HepG2 (cell line): Measurements from ENCODE around the gene EZH1. TPM values are rescaled to one million over a fixed set of nuclear protein-coding genes. Genes with fewer than 3 reads are reported as not detected.

Source experiments
- CAMTA2 ChIP-seq: sonication (generic); formaldehyde crosslinking; IDR thresholded peaks from 2 replicates; pipeline ENCODE4 v1.4.0; 2020; ENCODE audit warnings: mild to moderate bottlenecking, missing genetic modification reagents, borderline replicate concordance
- DNMT1 ChIP-seq: sonication (generic); formaldehyde crosslinking; IDR thresholded peaks from 2 replicates; pipeline ENCODE4 v1.5.1; 2020; ENCODE audit warnings: mild to moderate bottlenecking, missing genetic modification reagents
- FLYWCH1 ChIP-seq: sonication (generic); formaldehyde crosslinking; IDR thresholded peaks from 2 replicates; pipeline ENCODE4 v1.8.1; 2023; ENCODE audit warnings: mild to moderate bottlenecking, missing genetic modification reagents
- GFI1 ChIP-seq: sonication (generic); formaldehyde crosslinking; IDR thresholded peaks from 2 replicates; pipeline ENCODE4 v1.5.0; 2020; ENCODE audit warnings: missing genetic modification reagents, mild to moderate bottlenecking, borderline replicate concordance
- SMAD9 ChIP-seq: sonication (generic); formaldehyde crosslinking; IDR thresholded peaks from 2 replicates; pipeline ENCODE4 v1.5.1; 2020; ENCODE audit warnings: mild to moderate bottlenecking, missing genetic modification reagents
- ZBTB3 ChIP-seq: sonication (generic); formaldehyde crosslinking; IDR thresholded peaks from 2 replicates; pipeline ENCODE4 v1.4.0; 2020; ENCODE audit warnings: low read depth, mild to moderate bottlenecking, moderate library complexity, missing genetic modification reagents, borderline replicate concordance
- ZBTB38 ChIP-seq: sonication (generic); formaldehyde crosslinking; IDR thresholded peaks from 2 replicates; pipeline ENCODE4 v1.5.1; 2020; ENCODE audit warnings: mild to moderate bottlenecking, missing genetic modification reagents
- ZNF451 ChIP-seq: sonication (generic); formaldehyde crosslinking; IDR thresholded peaks from 2 replicates; pipeline ENCODE4 v1.5.0; 2020; ENCODE audit warnings: mild to moderate bottlenecking, missing genetic modification reagents
- ZNF563 ChIP-seq: sonication (generic); formaldehyde crosslinking; IDR thresholded peaks from 2 replicates; pipeline ENCODE4 v1.8.0; 2022; ENCODE audit warnings: mild to moderate bottlenecking, moderate library complexity, missing genetic modification reagents
- ZNF713 ChIP-seq: sonication (generic); formaldehyde crosslinking; IDR thresholded peaks from 2 replicates; pipeline ENCODE4 v1.4.0; 2020; ENCODE audit warnings: mild to moderate bottlenecking, missing genetic modification reagents
- ZNF749 ChIP-seq: sonication (generic); formaldehyde crosslinking; IDR thresholded peaks from 2 replicates; pipeline ENCODE4 v1.8.0; 2022; ENCODE audit warnings: mild to moderate bottlenecking, missing genetic modification reagents, moderate library complexity, borderline replicate concordance
- polyA plus RNA-seq, 8 experiments: library from polyadenylated mRNA; depleted of rRNA in 3 of 8; stranded (reverse) in 7 of 8; unstranded in 1 of 8; fragments of >200 nt; fragmentation: Illumina TruSeq in 4 of 8; extraction: Trizol in 4 of 8; gene quantifications; 2 replicates each; pipeline versions ENCODE4 v1.2.1 to v1.2.3, GENCODE V29; 2011 to 2016; ENCODE audit warnings: low read depth in 4 of 8, missing spikeins in 1 of 8, mixed read lengths in 1 of 8; ENCODE audit not compliant: insufficient read depth in 1 of 8
- total RNA-seq, 5 experiments: library from RNA; depleted of rRNA; stranded (reverse); fragments of >200 nt; fragmentation: Illumina TruSeq; extraction: Trizol; gene quantifications; 2 replicates each; pipeline ENCODE4 v1.2.3, GENCODE V29; 2016; ENCODE audit warnings: low read depth in 1 of 5
- TF ChIP-seq, protein P1 (sequence below): sonication (generic); formaldehyde crosslinking; IDR thresholded peaks from 2 replicates; pipeline ENCODE4 v1.8.0; 2022; ENCODE audit warnings: mild to moderate bottlenecking, missing genetic modification reagents, borderline replicate concordance
- TF ChIP-seq, protein P2 (sequence below): sonication (generic); formaldehyde crosslinking; IDR thresholded peaks from 2 replicates; pipeline ENCODE4 v1.5.1; 2020; ENCODE audit warnings: missing genetic modification reagents, mild to moderate bottlenecking, borderline replicate concordance
- TF ChIP-seq, protein P3 (sequence below): sonication (generic); formaldehyde crosslinking; IDR thresholded peaks from 2 replicates; pipeline ENCODE4 v1.4.0; 2020; ENCODE audit warnings: missing genetic modification reagents, borderline replicate concordance

Gene EZH1
- total and polyA plus RNA-seq, 2 of the 13 experiments (the other 11 are each of a cell fraction or from before 2014, with no cell fraction given) = 11.6 to 24.0 TPM

DNA sequence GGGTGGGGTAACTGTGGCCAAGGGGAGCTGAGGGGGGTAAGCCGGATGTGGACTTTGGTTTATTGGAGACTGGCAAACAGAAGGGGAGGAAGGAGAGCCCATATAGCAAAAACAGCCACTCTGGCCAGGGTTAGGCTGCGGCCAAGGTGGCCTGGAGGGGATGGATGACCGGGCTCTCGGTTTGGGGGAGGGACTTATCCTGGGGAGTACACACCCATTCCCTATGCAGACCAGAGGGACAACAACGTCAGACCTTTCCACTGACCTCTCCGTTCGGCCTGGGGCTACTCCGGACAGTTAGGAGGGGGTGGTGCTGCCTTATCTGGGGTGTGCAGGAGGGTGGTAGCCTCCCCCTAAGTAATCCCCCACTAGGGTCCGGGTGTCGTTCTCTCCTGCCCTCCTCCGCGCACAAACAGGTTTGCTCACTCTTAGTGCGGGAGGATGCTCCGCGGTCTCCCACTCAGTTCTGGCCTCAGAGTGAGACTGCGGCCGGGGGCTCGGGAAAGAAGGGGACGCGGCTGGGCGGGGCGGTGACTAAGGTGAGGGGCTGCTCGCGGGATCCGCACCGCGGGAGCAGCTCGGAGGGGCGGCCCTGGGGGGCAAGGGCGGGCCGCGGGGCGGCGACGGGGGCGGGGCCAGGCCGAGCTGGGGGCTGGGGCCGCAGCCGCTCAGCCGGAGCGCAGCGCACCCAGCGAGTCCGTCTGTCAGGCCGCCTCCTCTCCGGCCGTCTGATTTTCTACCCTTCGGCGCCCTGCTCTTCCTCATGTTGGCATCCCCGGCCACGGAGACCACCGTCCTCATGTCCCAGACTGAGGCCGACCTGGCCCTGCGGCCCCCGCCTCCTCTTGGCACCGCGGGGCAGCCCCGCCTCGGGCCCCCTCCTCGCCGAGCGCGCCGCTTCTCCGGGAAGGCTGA, 35.4 kb upstream of the EZH1 start, which contains the start of gene WNK4 (continued):
- TF ChIP-seq FLYWCH1 (CRISPR knock-in tag) = no peak
- TF ChIP-seq CAMTA2 = no peak
- TF ChIP-seq, protein P1, sequence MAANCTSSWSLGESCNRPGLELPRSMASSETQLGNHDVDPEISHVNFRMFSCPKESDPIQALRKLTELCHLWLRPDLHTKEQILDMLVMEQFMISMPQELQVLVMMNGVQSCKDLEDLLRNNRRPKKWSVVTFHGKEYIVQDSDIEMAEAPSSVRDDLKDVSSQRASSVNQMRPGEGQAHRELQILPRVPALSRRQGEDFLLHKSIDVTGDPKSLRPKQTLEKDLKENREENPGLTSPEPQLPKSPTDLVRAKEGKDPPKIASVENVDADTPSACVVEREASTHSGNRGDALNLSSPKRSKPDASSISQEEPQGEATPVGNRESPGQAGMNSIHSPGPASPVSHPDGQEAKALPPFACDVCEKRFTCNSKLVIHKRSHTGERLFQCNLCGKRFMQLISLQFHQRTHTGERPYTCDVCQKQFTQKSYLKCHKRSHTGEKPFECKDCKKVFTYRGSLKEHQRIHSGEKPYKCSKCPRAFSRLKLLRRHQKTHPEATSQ (CRISPR knock-in tag) = no peak
- TF ChIP-seq GFI1 (CRISPR knock-in tag) = peak; percentile 69
- TF ChIP-seq ZNF563 (CRISPR knock-in tag) = peak; percentile 88
- peak; percentile 24; the same call in 1 of the 2 replicates for TF ChIP-seq ZBTB38 (CRISPR knock-in tag)
- TF ChIP-seq SMAD9 (CRISPR knock-in tag) = no peak
- no peak for TF ChIP-seq ZNF713 (CRISPR knock-in tag)
- TF ChIP-seq, protein P2, sequence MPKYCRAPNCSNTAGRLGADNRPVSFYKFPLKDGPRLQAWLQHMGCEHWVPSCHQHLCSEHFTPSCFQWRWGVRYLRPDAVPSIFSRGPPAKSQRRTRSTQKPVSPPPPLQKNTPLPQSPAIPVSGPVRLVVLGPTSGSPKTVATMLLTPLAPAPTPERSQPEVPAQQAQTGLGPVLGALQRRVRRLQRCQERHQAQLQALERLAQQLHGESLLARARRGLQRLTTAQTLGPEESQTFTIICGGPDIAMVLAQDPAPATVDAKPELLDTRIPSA (CRISPR knock-in tag) = no peak
- TF ChIP-seq ZNF451 (CRISPR knock-in tag) = peak; percentile 40
- peak; percentile 86; the same call in 1 of the 2 replicates for TF ChIP-seq DNMT1 (CRISPR knock-in tag)
- TF ChIP-seq ZBTB3 (CRISPR knock-in tag) = no peak
- peak; percentile 65; the same call in 1 of the 2 replicates for TF ChIP-seq ZNF749 (CRISPR knock-in tag)
- TF ChIP-seq, protein P3, sequence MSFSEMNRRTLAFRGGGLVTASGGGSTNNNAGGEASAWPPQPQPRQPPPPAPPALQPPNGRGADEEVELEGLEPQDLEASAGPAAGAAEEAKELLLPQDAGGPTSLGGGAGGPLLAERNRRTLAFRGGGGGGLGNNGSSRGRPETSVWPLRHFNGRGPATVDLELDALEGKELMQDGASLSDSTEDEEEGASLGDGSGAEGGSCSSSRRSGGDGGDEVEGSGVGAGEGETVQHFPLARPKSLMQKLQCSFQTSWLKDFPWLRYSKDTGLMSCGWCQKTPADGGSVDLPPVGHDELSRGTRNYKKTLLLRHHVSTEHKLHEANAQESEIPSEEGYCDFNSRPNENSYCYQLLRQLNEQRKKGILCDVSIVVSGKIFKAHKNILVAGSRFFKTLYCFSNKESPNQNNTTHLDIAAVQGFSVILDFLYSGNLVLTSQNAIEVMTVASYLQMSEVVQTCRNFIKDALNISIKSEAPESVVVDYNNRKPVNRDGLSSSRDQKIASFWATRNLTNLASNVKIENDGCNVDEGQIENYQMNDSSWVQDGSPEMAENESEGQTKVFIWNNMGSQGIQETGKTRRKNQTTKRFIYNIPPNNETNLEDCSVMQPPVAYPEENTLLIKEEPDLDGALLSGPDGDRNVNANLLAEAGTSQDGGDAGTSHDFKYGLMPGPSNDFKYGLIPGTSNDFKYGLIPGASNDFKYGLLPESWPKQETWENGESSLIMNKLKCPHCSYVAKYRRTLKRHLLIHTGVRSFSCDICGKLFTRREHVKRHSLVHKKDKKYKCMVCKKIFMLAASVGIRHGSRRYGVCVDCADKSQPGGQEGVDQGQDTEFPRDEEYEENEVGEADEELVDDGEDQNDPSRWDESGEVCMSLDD (CRISPR knock-in tag) = no peak; the same call in 1 of the 2 replicates
